Smooth muscle cell (in vitro differentiated cells): Measurements from ENCODE around the gene DYNC1LI1. TPM values are rescaled to one million over a fixed set of nuclear protein-coding genes. Genes with fewer than 3 reads are reported as not detected.

ENCODE experiments used
- DNase-seq: peaks from one replicate; lab custom pipeline; 2025; ENCODE audit not compliant: unreplicated experiment; lab: John Stamatoyannopoulos, UW
- H2AFZ ChIP-seq: fragments of 200-600 bp; sonication (generic); 2 replicates; pipeline ENCODE4 v1.6.0; 2016; ENCODE audit warnings: antibody characterized with exemption, low read depth, mild to moderate bottlenecking
- H3F3A ChIP-seq: fragments of 200-600 bp; sonication (generic); 2 replicates; pipeline ENCODE4 v1.6.0; 2017; ENCODE audit warnings: antibody characterized with exemption, low read depth
- H3K27ac ChIP-seq: fragments of 200-600 bp; sonication (generic); 2 replicates; pipeline ENCODE4 v1.5.1; 2016; ENCODE audit warnings: low read depth, mild to moderate bottlenecking
- H3K27me3 ChIP-seq: fragments of 200-600 bp; sonication (generic); 2 replicates; pipeline ENCODE4 v1.6.1; 2016; ENCODE audit warnings: low read depth, mild to moderate bottlenecking
- H3K36me3 ChIP-seq: fragments of 200-600 bp; sonication (generic); 2 replicates; pipeline ENCODE4 v1.5.1; 2016; ENCODE audit warnings: low read depth
- H3K4me1 ChIP-seq: fragments of 200-600 bp; sonication (generic); 2 replicates; pipeline ENCODE4 v1.5.1; 2016; ENCODE audit warnings: low read depth
- H3K4me2 ChIP-seq: fragments of 200-600 bp; sonication (generic); 2 replicates; pipeline ENCODE4 v1.6.0; 2016; ENCODE audit warnings: mild to moderate bottlenecking
- H3K4me3 ChIP-seq: fragments of 200-600 bp; sonication (generic); 2 replicates; pipeline ENCODE4 v1.5.1; 2016; ENCODE audit warnings: mild to moderate bottlenecking
- H3K79me2 ChIP-seq: fragments of 200-600 bp; sonication (generic); 2 replicates; pipeline ENCODE4 v1.6.0; 2016; ENCODE audit warnings: low read depth, mild to moderate bottlenecking
- H3K9ac ChIP-seq: fragments of 200-600 bp; sonication (generic); 2 replicates; pipeline ENCODE4 v1.6.0; 2016; ENCODE audit warnings: low read depth
- H3K9me3 ChIP-seq: fragments of 200-600 bp; sonication (generic); replicated peaks from 2 replicates; pipeline ENCODE4 v1.5.1; 2016; ENCODE audit warnings: low read depth
- H4K20me1 ChIP-seq: fragments of 200-600 bp; sonication (generic); 2 replicates; pipeline ENCODE4 v1.6.0; 2016; ENCODE audit warnings: low read depth
- WGBS: methylation state at CpG from one replicate; pipeline ENCODE4 v1.1.7; 2016; ENCODE audit warnings: low lambda C conversion rate; 5-methylcytosine and 5-hydroxymethylcytosine counted together
- polyA plus RNA-seq: library from polyadenylated mRNA; unstranded; fragments of >200 nt; fragmentation: Nextera tagmentation; extraction: Ambion mirVana; gene quantifications from 2 replicates; pipeline ENCODE4 v1.2.1, GENCODE V29; 2016
- total RNA-seq: library from RNA; depleted of rRNA; stranded (reverse); fragments of >200 nt; gene quantifications from 2 replicates; pipeline ENCODE4 v1.2.3, GENCODE V29; 2014
- TF ChIP-seq, protein P1 (sequence below): fragments of 200-600 bp; sonication (generic); IDR thresholded peaks from 2 replicates; pipeline ENCODE4 v1.5.1; 2017; ENCODE audit warnings: borderline replicate concordance, mild to moderate bottlenecking, antibody characterized with exemption; ENCODE audit not compliant: insufficient read depth, poor library complexity, severe bottlenecking

The DYNC1LI1 gene
- total and polyA plus RNA-seq, 2 experiments from 2014 or later, result 31.0 to 72.6 TPM

DNA sequence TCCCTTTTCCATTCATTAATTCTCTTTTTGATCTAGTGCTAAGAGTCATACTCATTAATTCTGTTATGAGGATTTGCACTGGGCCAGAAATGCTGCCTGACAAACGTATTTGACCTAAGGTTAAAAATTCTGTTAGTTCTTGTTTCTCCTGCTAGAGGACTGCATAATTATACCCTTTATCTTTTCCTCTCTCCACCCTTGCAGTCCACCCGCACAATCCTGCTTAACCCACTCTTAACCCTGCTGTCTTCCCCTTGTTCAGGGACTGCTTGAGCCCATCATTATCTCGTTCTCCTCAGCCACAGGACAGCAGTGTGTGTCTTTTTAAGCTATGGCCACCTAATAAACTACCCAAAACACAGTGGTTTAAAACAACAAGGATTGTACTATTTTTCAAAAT, 31.1 kb upstream of the DYNC1LI1 start:
- no peaks in the 10 kb centered on the region for H3K27me3 ChIP-seq
- no peaks in the 10 kb centered on the region for H3F3A ChIP-seq
- no peak for DNase-seq
- H3K9me3 ChIP-seq, result no peaks in the 10 kb centered on the region
- H2AFZ ChIP-seq, result no peak overlapping the region
- no peak overlapping the region for H3K27ac ChIP-seq
- H3K79me2 ChIP-seq, result no peaks in the 10 kb centered on the region
- H3K36me3 ChIP-seq, result no peaks in the 10 kb centered on the region
- WGBS, result 37% methylated on average over 3 of the region's 3 CpGs
- no peak overlapping the region for H3K4me2 ChIP-seq
- no peaks in the 10 kb centered on the region for H3K4me1 ChIP-seq
- no peaks in the 10 kb centered on the region for H4K20me1 ChIP-seq
- TF ChIP-seq, protein P1, sequence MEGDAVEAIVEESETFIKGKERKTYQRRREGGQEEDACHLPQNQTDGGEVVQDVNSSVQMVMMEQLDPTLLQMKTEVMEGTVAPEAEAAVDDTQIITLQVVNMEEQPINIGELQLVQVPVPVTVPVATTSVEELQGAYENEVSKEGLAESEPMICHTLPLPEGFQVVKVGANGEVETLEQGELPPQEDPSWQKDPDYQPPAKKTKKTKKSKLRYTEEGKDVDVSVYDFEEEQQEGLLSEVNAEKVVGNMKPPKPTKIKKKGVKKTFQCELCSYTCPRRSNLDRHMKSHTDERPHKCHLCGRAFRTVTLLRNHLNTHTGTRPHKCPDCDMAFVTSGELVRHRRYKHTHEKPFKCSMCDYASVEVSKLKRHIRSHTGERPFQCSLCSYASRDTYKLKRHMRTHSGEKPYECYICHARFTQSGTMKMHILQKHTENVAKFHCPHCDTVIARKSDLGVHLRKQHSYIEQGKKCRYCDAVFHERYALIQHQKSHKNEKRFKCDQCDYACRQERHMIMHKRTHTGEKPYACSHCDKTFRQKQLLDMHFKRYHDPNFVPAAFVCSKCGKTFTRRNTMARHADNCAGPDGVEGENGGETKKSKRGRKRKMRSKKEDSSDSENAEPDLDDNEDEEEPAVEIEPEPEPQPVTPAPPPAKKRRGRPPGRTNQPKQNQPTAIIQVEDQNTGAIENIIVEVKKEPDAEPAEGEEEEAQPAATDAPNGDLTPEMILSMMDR, result no peak
- H3K4me3 ChIP-seq, result no peak overlapping the region
- no peak overlapping the region for H3K9ac ChIP-seq

DNA sequence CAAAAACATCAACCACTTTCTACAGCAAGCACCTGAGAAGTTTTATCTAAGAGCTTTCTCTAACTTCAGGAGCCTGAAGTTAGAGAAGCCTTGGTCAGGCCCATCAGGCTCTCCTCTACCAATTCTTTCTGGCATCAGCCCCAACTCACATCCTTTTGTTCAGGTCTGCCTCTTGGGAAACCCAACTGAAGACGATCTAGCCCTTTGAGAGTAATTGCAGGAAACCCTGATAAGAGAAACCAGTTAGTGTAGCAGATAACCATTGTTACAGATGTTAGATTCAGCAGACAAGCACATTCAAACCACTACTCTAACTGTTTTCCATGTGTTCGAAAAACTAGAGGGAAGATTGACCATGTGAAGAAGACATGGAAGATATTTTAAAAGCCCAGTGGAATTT, 27.0 kb upstream of the DYNC1LI1 start:
- no peaks in the 10 kb centered on the region for H3K9me3 ChIP-seq
- H3K4me3 ChIP-seq, result no peak overlapping the region
- no peak overlapping the region for H3K4me2 ChIP-seq
- peaks cover 5% of the 10 kb centered on the region for H3K4me1 ChIP-seq
- no peak overlapping the region for H3K9ac ChIP-seq
- H3K27me3 ChIP-seq, result no peaks in the 10 kb centered on the region
- DNase-seq, result no peak
- H3K27ac ChIP-seq, result no peak overlapping the region
- H3K36me3 ChIP-seq, result no peaks in the 10 kb centered on the region
- no peak overlapping the region for H2AFZ ChIP-seq
- TF ChIP-seq, protein P1, result no peak
- no peaks in the 10 kb centered on the region for H4K20me1 ChIP-seq
- 53% methylated on average over 2 of the region's 2 CpGs for WGBS
- no peaks in the 10 kb centered on the region for H3F3A ChIP-seq
- H3K79me2 ChIP-seq, result no peaks in the 10 kb centered on the region

DNA sequence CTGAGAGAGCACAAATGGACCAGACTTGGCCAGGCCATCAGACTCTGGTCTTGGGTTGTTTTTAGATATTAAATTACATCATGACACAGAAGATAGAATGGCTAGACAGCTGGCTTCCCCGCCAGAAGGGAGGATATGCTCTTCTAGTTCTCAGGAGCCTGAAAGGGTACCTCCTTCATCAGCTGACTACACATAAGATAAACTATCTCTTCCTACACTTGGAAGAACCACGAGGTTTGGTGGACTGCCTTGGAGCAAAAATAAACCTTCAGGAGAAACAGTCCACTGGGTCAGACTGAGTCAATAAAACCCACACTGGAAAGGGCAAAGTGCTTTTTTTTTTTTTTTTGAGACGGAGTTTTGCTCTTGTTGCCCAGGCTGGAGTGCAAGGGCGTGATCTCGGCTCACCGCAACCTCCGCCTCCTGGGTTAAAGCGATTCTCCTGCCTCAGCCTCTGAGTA, 26.3 kb upstream of the DYNC1LI1 start:
- Histone ChIP-seq H2AFZ (peak overlapping the region; percentile 46), H3K9ac (no peak overlapping the region), H4K20me1 (no peaks in the 10 kb centered on the region), H3K27ac (no peak overlapping the region), H3K36me3 (no peaks in the 10 kb centered on the region), H3K27me3 (no peaks in the 10 kb centered on the region), H3K4me2 (no peak overlapping the region), H3K4me3 (no peak overlapping the region), H3K4me1 (peaks cover 7% of the 10 kb centered on the region), H3K79me2 (no peaks in the 10 kb centered on the region), H3F3A (no peaks in the 10 kb centered on the region), H3K9me3 (no peaks in the 10 kb centered on the region)
- TF ChIP-seq, protein P1, result no peak
- 82% methylated on average over 8 of the region's 8 CpGs for WGBS
- DNase-seq, result no peak

DNA sequence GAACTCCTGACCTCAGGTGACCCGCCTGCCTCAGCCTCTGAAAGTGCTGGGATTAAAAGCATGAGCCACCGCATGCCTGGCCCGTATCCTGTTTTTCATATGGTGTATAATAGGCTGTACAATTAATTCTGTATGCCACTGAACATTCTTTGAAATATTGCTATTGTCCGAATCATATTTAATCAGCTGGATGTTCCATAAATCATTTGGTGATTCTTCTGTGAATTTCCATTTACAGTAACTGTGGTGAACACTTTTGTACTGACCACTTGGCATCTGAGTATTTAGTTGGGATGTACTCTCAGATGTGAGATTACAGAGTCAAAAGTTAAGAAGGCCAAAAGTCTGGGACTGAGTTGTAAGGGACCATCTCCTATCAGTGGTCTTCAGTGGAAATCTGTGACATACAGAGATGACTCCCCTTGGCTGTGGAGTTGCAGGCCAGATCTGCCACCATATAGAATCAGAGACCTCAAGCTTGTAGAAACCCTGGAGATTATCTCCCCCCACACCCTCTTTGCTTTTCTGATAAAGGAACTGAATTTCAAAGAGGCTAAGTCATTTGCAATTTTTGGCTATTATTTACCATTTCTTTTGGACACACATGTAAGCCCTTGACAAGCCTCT, 25.7 kb upstream of the DYNC1LI1 start:
- Histone ChIP-seq H3K36me3 (no peaks in the 10 kb centered on the region), H2AFZ (peak overlapping the region; percentile 46), H3K79me2 (no peaks in the 10 kb centered on the region), H3K27me3 (no peaks in the 10 kb centered on the region), H3K4me1 (peaks cover 7% of the 10 kb centered on the region), H3K4me3 (no peak overlapping the region), H3F3A (no peaks in the 10 kb centered on the region), H3K9ac (no peak overlapping the region), H4K20me1 (no peaks in the 10 kb centered on the region), H3K4me2 (no peak overlapping the region), H3K9me3 (no peaks in the 10 kb centered on the region), H3K27ac (no peak overlapping the region)
- 94% methylated on average over 4 of the region's 4 CpGs for WGBS
- DNase-seq, result no peak
- TF ChIP-seq, protein P1, result no peak
